NCI-H1930 (cell line): ENCODE measurements around the gene PPP4C.
"Not testable (repeated sequence)": the region's sequence is repeated elsewhere in the genome, so short reads cannot be mapped to it uniquely, and the experiment has no call there.

Experiments
- DNase-seq, 2 experiments: peaks; one replicate each; lab custom pipeline; 2025; lab: John Stamatoyannopoulos, UW

The PPP4C gene

GRCh38 chr16:30096105-30096861 is 20.5 kb downstream of the PPP4C start, which contains the start of gene YPEL3:
YPEL3 (minus strand) TSS chr16:30096213; CDS start chr16:30095482, 731 bp downstream.
- DNase-seq: peak; percentile 90 to 91

DNA sequence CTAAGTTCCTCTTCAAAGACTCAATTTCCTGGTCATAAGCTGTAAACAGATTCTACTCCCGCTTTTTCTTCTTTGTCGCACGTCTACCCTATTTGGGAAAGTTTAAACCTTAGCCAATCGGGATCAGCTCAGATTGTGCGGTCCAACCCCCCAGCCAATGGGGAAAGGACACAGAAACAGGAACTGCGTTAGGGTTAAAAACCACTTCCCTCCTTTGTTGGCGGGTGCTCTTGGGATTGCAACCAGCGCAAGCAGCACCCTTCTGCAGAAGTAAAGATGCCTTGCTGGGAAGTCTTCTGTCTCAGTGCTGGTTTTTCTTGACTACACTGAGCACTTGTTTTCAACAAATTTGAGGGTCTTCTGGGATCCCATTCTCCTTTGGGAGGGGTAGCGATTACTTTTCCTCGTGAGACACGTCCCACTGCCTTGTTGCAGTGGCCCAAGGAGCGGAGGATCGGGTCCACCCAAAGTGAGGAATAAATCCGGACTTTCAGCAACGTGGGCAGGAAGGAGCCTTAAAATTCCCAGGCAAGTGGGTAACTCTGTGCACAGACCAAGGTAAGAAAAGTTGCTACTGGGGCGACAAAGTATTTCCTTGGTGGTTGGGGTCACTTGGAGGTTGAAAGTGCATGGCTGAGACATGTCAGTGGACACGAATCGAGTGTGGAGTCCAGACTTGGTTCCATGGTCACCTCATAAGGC is 21.2 kb downstream of the PPP4C start:
- DNase-seq: no peak

GRCh38 chr16:30104090-30104489 is 28.3 kb downstream of the PPP4C start:
- no peak for DNase-seq

GRCh38 chr16:30104492-30104891 is 28.7 kb downstream of the PPP4C start:
- DNase-seq: no peak

GRCh38 chr16:30108059-30108850 is 32.5 kb downstream of the PPP4C start:
- DNase-seq: no peak

- no peak for DNase-seq
Observed at GRCh38 chr16:30110661-30111060, 34.9 kb downstream of the PPP4C start.

GRCh38 chr16:30112197-30113030 is 36.6 kb downstream of the PPP4C start:
- no peak for DNase-seq

- no peak for DNase-seq
Observed at GRCh38 chr16:30113031-30113710, 37.4 kb downstream of the PPP4C start, which contains the start of gene GDPD3. GDPD3 (minus strand) TSS chr16:30113537; CDS start chr16:30113478, 59 bp downstream.

DNA sequence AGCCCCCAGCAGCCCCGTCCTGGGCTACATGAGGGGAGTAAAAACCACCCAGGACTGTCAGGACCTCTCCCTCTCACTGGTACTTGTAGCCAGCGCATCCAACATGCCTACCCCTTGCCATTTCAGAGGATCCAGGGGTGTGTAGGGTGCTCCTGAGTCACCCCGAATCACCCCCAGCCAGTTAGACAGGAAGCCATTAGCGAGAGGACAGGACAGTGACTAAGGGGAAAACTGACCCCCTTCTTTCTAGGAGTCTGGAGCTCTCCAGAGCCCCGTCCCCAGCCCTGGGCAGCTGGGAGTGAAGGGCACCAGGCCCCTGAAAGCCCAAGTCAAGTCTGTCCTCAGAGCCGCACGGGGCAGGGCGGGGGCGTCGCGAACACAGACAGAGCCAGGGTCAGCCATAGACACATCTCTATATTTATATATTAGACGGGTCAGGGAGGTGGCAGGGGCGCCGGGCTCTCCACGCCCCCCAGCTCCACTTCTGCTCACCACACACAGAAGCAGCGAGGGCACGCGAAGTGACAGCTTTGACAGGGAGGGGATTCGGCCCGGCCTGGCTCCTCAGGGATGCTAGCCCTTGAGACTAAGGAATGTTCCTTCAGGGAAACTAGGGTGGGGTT is 38.0 kb downstream of the PPP4C start:
- DNase-seq: no peak

- no peak for DNase-seq
Observed at GRCh38 chr16:30114411-30114810, 38.6 kb downstream of the PPP4C start.

- DNase-seq: not testable (repeated sequence)
Observed at GRCh38 chr16:30114833-30115232, 39.0 kb downstream of the PPP4C start.

DNA sequence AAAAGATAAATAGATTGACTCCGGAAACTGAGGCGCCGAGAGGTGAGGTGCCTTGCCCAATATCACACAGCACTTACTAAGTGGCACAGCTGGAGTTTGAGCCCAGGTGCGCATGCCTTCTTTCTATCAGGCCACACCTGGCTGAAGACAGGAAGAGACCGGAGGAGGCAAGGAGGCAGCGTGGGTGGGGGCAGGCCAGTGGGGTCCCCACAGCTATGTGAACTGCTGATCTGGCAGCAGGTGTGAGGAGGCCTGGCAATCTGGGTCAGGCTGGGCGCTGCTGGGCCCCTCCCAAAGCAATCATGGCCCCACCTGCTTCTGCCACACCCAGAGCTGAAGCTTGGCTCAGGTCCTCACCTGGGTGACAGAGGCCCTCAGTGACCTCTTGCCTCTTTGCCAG is 39.4 kb downstream of the PPP4C start:
- DNase-seq: no peak

DNA sequence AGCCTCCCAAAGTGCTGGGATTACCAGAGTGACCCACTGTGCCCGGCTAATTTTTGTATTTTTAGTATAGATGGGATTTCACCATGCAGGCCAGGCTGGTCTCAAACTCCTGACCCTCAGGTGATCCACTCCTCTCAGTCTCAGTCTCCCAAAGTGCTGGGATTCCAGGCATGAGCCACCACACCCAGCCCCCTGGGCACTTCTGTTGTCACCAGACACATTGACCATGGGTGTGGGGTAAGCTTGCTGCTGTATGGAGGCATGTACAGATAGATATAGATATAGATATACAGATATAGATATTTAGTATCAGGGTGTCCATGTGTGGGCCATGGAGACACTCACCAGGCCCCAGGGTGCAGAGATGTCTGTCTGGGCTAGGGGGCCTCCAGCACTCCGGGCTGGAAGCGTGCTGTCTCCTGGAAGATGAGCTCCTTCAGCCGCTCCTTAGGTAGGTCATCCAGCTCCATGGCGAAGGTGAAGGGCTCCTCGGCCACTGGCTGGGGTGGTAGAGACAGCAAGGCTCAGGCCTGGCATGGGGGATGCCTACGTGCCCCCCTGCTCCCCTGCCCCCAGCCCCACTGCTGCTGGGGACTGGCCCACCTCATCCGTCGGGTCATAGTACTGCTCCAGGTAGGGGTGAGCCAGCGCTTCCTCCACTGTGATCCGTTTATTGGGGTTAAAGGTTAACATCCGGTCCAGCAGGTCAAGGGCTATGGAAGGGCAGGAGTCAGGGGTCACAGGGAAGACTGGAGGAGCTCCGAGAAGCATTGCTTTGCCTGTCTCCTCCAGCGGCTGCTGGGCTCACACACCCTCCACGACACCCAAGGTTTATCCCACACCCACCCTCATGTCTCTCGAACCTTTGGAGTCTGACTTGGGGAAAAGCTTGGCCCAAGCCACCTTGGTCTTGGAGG is 40.8 kb downstream of the PPP4C start:
- DNase-seq: no peak

- no peak for DNase-seq
Observed at GRCh38 chr16:30117768-30118167, 42.0 kb downstream of the PPP4C start.

- DNase-seq: no peak
Observed at GRCh38 chr16:30119428-30119827, 43.6 kb downstream of the PPP4C start.

DNA sequence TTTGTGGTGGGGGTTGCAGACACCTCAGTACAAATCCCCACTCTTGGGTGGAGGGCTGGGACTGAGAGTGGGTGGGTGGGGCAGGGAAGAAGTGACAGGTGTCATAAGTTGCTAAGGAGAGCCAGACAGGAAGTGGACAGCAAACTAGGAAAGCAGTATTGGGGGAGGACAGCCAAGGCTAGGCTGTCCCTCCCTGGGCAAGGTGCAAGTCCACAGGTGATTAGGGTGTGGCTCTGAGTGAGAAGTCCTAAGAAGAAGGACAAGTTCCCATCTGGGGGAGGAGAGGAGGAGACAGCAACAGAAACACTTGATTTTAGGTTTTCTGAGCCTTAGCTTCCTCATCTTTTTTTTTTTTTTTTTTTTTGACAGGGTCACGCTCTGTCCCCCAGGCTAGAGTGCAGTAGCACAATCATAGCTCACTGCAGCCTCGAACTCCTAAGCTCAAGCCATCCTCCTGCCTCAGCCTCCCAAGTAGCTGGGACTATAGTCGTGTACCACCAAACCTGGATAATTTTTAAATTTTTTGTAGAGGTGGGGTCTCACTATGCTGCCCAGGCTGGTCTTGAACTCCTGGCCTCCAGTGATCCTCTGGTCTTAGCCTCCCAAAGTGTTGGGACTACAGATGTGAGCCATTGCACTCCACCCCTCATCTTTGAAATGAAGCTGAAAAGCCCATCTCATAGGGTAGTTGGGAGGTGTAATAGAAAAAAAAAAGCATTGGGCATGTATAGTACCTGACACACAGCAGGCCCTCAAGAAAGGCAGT is 44.7 kb downstream of the PPP4C start:
- DNase-seq: no peak

- no peak for DNase-seq
Observed at GRCh38 chr16:30121741-30122571, 46.2 kb downstream of the PPP4C start.
